ENCODE data around the gene ADPRHL1. TPM values are rescaled to one million over a fixed set of nuclear protein-coding genes. Genes with fewer than 3 reads are reported as not detected.
"Not testable (repeated sequence)": the region's sequence is repeated elsewhere in the genome, so short reads cannot be mapped to it uniquely, and the experiment has no call there.

Gene ADPRHL1
- total RNA-seq, 1 donor from 2014 or later: 484 TPM

DNA sequence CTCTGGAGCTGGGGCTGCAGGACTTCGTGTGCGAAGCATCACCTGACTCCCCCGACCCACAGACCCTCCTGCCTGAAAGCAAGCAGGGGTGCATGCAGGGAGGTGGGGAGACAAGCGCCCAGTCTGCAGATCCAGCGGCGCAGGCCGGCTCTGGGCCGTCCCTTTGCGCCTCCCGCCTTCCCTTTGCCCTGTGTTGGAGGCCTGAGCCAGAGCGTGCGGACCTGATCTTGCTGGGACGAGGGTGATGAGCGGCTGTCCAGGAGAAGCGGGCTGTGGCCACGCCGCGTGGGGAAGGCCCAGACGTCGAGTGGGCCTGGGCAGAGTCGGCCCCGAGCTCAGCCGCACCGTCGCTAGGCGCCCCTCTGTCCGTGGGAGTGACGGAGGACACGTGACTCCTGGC lies 84.1 kb downstream of the ADPRHL1 start:
- Histone ChIP-seq H3K27me3 (ENCODE audit: low read depth) (peaks cover 17% of the 10 kb centered on the region), H3K9me3 (replicated peaks) (no peaks in the 10 kb centered on the region), H3K4me1 (peaks cover 4% of the 10 kb centered on the region), H3K4me3 (no peak overlapping the region), H3K27ac (replicated peaks) (no peak overlapping the region), H3K36me3 (no peaks in the 10 kb centered on the region)
- DNase-seq: no peak
- intact Hi-C loops (cut with micrococcal nuclease): no loop called here
- TF ChIP-seq, protein P1, sequence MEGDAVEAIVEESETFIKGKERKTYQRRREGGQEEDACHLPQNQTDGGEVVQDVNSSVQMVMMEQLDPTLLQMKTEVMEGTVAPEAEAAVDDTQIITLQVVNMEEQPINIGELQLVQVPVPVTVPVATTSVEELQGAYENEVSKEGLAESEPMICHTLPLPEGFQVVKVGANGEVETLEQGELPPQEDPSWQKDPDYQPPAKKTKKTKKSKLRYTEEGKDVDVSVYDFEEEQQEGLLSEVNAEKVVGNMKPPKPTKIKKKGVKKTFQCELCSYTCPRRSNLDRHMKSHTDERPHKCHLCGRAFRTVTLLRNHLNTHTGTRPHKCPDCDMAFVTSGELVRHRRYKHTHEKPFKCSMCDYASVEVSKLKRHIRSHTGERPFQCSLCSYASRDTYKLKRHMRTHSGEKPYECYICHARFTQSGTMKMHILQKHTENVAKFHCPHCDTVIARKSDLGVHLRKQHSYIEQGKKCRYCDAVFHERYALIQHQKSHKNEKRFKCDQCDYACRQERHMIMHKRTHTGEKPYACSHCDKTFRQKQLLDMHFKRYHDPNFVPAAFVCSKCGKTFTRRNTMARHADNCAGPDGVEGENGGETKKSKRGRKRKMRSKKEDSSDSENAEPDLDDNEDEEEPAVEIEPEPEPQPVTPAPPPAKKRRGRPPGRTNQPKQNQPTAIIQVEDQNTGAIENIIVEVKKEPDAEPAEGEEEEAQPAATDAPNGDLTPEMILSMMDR (IDR thresholded peaks at IDR 0.05; ENCODE audit: borderline replicate concordance): no peak

DNA sequence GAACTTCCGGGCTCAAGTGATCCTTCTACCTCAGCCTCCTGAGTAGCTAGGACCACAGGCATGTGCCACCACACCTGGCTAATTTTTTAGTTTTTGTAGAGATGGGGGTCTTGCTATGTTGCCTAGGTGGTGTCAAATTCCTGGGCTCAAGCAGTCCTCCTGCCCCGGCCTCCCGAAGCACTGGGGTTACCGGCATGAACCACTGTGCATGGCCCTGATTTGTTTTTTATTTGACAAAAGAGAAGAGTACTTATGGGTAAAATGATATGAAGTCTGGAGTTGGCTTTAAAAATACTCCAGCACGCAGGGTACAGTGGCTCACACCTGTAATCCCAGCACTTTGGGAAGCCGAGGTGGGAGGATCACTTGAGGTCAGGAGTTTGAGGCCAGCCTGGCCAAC lies 84.9 kb downstream of the ADPRHL1 start:
- H3K27ac ChIP-seq (replicated peaks); intact Hi-C loops (cut with micrococcal nuclease); H3K9me3 ChIP-seq (replicated peaks); H3K4me1 ChIP-seq; DNase-seq; H3K36me3 ChIP-seq; H3K4me3 ChIP-seq: not testable (repeated sequence)
- peaks cover 23% of the 10 kb centered on the region for H3K27me3 ChIP-seq (ENCODE audit: low read depth)

DNA sequence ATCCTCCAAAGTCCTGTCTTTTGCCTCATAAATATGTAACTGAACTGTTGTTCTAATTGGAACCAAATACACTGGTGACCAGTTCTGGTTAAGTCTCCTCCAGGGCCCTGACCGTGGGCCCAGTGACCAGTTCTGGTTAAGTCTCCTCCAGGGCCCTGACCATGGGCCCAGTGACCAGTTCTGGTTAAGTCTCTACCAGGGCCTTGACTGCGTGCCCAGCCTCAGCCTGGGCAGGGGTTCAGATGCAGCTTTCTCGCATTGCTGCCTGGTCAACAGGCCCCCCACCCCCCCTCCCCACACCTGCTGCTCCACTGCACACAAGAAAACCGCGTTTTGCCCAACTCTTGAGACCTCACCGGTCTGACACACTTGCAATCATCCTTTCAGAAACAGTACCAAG lies 85.5 kb downstream of the ADPRHL1 start:
- no peak for DNase-seq
- Histone ChIP-seq H3K9me3 (replicated peaks) (no peaks in the 10 kb centered on the region), H3K27ac (replicated peaks) (no peak overlapping the region), H3K36me3 (no peaks in the 10 kb centered on the region), H3K4me3 (no peak overlapping the region), H3K4me1 (peaks cover 13% of the 10 kb centered on the region), H3K27me3 (ENCODE audit: low read depth) (peaks cover 29% of the 10 kb centered on the region)
- intact Hi-C loops (cut with micrococcal nuclease): no loop called here
- TF ChIP-seq, protein P1 (IDR thresholded peaks at IDR 0.05; ENCODE audit: borderline replicate concordance): no peak

DNA sequence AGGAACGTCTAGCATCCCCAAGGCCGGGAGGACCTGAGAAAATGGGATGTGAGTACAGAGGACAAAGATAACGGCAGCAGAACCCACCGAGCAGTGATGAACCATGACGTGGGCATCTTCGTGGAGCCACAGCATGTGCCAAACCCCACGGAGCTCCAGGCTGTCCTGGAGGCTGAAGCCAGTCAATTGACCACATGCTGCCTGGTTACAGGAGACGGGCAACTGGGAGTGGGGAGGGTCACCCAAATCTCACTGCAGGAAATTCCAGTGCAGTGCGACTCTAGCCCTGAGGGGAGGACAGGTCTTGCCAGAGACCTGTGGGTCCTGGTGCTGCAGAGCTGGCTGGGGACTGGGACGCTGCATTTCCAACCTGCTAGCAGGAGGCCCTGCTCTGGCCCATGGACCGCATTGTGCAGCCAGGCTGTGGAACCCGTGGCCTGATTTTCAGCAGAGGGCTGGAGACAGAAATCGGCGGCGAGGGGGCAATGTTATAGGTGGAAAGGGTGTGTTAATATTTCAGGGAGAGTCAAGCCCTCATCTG lies 86.2 kb downstream of the ADPRHL1 start:
- H3K36me3 ChIP-seq: no peaks in the 10 kb centered on the region
- H3K4me1 ChIP-seq: peaks cover 13% of the 10 kb centered on the region
- peaks cover 36% of the 10 kb centered on the region for H3K27me3 ChIP-seq (ENCODE audit: low read depth)
- TF ChIP-seq, protein P1 (IDR thresholded peaks at IDR 0.05; ENCODE audit: borderline replicate concordance): no peak
- intact Hi-C loops (cut with micrococcal nuclease): no loop called here
- no peak overlapping the region for H3K4me3 ChIP-seq
- DNase-seq: no peak
- H3K27ac ChIP-seq (replicated peaks): no peak overlapping the region
- no peaks in the 10 kb centered on the region for H3K9me3 ChIP-seq (replicated peaks)

DNA sequence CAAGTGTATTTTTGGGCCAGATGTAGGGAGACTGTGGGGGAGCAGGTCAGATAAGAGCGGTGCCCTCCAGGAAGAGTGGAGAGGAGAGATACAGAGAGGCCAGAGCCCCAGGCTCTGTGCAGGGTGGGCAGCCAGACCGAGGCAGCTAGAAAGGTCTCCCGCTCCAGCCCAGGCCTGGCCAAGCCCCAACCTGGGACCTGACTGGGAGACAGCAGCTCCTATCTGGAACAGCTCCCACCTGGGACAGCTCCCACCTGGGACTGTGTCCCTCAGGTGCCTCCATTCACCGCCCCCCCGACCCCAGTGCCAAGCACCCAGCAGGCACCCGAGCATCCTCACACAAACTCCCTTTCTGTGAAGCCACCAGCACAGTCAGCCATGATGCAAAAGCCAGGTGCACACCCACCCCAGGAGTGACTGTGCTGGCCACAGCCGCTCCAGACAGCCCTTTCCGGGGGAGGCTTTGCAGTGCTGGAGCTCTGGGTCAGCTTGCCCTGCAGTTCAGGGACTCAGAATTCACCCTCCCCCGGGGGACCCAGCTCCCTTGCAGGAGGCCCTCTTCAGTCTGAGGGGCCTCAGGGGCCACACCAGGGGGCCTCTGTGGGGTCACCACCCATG lies 87.2 kb downstream of the ADPRHL1 start:
- intact Hi-C loops (cut with micrococcal nuclease): no loop called here
- TF ChIP-seq, protein P1 (IDR thresholded peaks at IDR 0.05; ENCODE audit: borderline replicate concordance): no peak
- Histone ChIP-seq H3K36me3 (no peaks in the 10 kb centered on the region), H3K27ac (replicated peaks) (no peak overlapping the region), H3K27me3 (ENCODE audit: low read depth) (peaks cover 43% of the 10 kb centered on the region), H3K4me1 (peaks cover 13% of the 10 kb centered on the region), H3K4me3 (no peak overlapping the region), H3K9me3 (replicated peaks) (no peaks in the 10 kb centered on the region)
- no peak for DNase-seq

DNA sequence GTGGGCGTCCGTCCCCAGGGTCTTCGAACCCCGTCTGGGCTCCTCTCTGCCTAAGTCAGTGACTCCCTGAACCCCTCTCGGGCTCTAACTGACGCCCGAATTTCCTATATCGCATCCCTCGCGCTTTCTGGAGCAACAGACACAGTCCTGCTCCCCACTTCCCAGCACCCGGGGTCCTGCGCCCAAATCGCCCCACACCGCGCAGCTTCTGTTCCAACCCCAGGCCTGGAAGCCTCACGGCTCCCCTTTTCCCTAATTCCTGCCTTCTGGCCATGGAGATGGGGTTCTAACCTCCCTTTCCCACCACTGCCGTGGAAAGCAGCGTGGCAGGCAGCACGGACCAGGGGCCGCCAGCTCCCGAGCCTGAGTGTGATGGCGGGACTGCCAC lies 87.7 kb downstream of the ADPRHL1 start:
- peaks cover 13% of the 10 kb centered on the region for H3K4me1 ChIP-seq
- DNase-seq: no peak
- H3K4me3 ChIP-seq: no peak overlapping the region
- TF ChIP-seq, protein P1 (IDR thresholded peaks at IDR 0.05; ENCODE audit: borderline replicate concordance): no peak
- H3K9me3 ChIP-seq (replicated peaks): no peaks in the 10 kb centered on the region
- peaks cover 46% of the 10 kb centered on the region for H3K27me3 ChIP-seq (ENCODE audit: low read depth)
- no peaks in the 10 kb centered on the region for H3K36me3 ChIP-seq
- intact Hi-C loops (cut with micrococcal nuclease): no loop called here
- no peak overlapping the region for H3K27ac ChIP-seq (replicated peaks)
